ENCODE measurements around the gene FGF5.

GRCh38 chr4:80313627-80314026 lies 47.2 kb downstream of the FGF5 start:
- TF ChIP-seq SP1 (IDR thresholded peaks at IDR 0.05; ENCODE audit: low read depth) (no peak), CTCF (IDR thresholded peaks at IDR 0.05 in 2 of 3, conservative IDR thresholded peaks at IDR 0.05 in 1 of 3; ENCODE audit: borderline replicate concordance in 1 of 3, insufficient read depth in 1 of 3, low read depth in 2 of 3, low read length in 2 of 3) (no peak), EZH2 (IDR thresholded peaks at IDR 0.05) (no peak), FOSL1 (IDR thresholded peaks at IDR 0.05; ENCODE audit: low read depth) (no peak), EGR1 (IDR thresholded peaks at IDR 0.05; ENCODE audit: low read depth) (no peak), CEBPB (IDR thresholded peaks at IDR 0.05; ENCODE audit: low read depth) (no peak), REST (IDR thresholded peaks at IDR 0.05; ENCODE audit: low read depth) (no peak)
